Lower lobe of right lung (tissue), 2 donors: ENCODE measurements around the gene CAMLG. TPM values are rescaled to one million over a fixed set of nuclear protein-coding genes. Genes with fewer than 3 reads are reported as not detected.
"Not testable (repeated sequence)": the region's sequence is repeated elsewhere in the genome, so short reads cannot be mapped to it uniquely, and the experiment has no call there.

Experiments
- ATAC-seq, 2 donors: fragments of 200-7000 bp; cut with Tn5 transposase; one replicate each; pipeline ENCODE4 v1.9.1; 2020 to 2022; ENCODE audit warnings: mild to moderate bottlenecking in 2 of 2, moderate library complexity in 2 of 2
- DNase-seq: peaks from one replicate; pipeline ENCODE4 v3.0.0-alpha.2; 2020
- H3K27ac ChIP-seq: fragments of 200-600 bp; one replicate; pipeline ENCODE4 v1.8.0; 2022
- H3K27me3 ChIP-seq: fragments of 200-600 bp; one replicate; pipeline ENCODE4 v1.8.0; 2022; ENCODE audit warnings: low read depth
- H3K36me3 ChIP-seq: fragments of 200-600 bp; one replicate; pipeline ENCODE4 v1.8.0; 2022; ENCODE audit warnings: mild to moderate bottlenecking
- H3K4me1 ChIP-seq: fragments of 200-600 bp; one replicate; pipeline ENCODE4 v1.8.0; 2022
- H3K4me3 ChIP-seq: fragments of 200-600 bp; one replicate; pipeline ENCODE4 v1.8.0; 2022; ENCODE audit warnings: mild to moderate bottlenecking
- H3K9me3 ChIP-seq: fragments of 200-600 bp; one replicate; pipeline ENCODE4 v1.8.0; 2022
- CTCF ChIP-seq: fragments of 200-600 bp; IDR thresholded peaks from one replicate; pipeline ENCODE4 v1.8.0; 2022; ENCODE audit warnings: antibody characterized with exemption, mild to moderate bottlenecking
- intact Hi-C: fragments of 100-400 bp; cut with DNase I; formaldehyde crosslinking; loops from one replicate; pipeline ENCODE4 v1.11.0; 2022
- long read RNA-seq: library from polyadenylated mRNA; unstranded; transcript quantifications from one replicate; pipeline ENCODE4 v2.0.0, GENCODE V29; 2021
- total RNA-seq: library from RNA; stranded (reverse); fragmentation: NEBNext Ultra II Directional; extraction: Animal tissue kit (Norgen Biotek cat#: 25700); gene quantifications from one replicate; pipeline ENCODE4 v1.2.1, GENCODE V29; 2021
- donor health status: DM: no; HTN: yes; CAD: no; lungs with severe emphysema.

The CAMLG gene
- total RNA-seq = 25.6 TPM
- long read RNA-seq, transcript CAMLG-201 (4 exons, 2,221 nt) = major isoform, 38 of 48 reads
- long read RNA-seq, partial matches to known transcripts = 4 of 48 reads
- long read RNA-seq, other reads (novel, unspliced or antisense) = 2 of 48 reads

DNA sequence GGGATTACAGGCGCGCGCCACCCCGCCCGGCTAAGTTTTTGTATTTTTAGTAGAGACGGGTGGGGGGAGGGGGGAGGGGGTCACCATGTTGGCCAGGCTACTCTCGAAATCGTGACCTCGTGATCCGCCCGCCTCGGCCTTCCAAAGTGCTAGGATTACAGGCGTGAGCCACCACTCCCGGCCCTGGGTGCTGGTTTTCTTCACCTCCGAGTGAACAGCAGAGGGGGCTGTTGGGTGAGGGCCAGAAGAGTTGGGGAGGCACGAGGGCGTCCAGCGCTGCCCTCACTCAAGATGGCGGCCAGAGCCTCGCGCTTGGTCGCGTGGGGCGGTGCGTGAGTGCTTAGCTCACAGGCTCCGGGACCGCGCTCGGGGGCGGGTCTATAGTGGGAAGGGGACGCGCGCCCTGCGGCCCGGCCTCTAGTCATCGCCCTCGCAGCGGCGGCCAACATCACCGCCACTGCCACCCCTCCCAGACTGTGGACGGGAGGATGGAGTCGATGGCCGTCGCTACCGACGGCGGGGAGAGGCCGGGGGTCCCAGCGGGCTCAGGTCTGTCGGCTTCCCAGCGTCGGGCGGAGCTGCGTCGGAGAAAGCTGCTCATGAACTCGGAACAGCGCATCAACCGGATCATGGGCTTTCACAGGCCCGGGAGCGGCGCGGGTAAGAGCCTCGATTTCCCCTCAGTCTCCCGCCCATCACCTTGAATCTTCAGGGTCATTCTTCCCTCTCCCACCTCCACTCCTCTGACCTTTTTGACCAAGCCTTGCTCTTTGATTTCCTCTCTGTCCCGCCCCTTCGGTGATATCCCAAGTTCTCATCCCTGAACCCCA is at the start of gene CAMLG:
Gene CAMLG (plus strand): TSS at position 416 of the 830 bp plus-strand sequence. CDS start 73 bp downstream, at position 489.
- H3K27ac ChIP-seq = peak within 1 kb of the TSS; percentile 93
- H3K4me1 ChIP-seq = peaks cover 25% of the 10 kb centered on the region
- ATAC-seq (peak; percentile 99 to 100), DNase-seq (peak; percentile 99)
- TF ChIP-seq CTCF = peak; percentile 64
- H3K9me3 ChIP-seq = no peaks in the 10 kb centered on the region
- peaks cover 10% of the 10 kb centered on the region for H3K36me3 ChIP-seq
- peak within 1 kb of the TSS; percentile 82 for H3K4me3 ChIP-seq
- H3K27me3 ChIP-seq = no peaks in the 10 kb centered on the region
- intact Hi-C loops = no loop called here

- intact Hi-C loops, ATAC-seq, H3K27me3 ChIP-seq, DNase-seq, H3K27ac ChIP-seq, H3K4me1 ChIP-seq, H3K4me3 ChIP-seq, H3K9me3 ChIP-seq: not testable (repeated sequence)
- peaks cover 100% of the 10 kb centered on the region for H3K36me3 ChIP-seq
Observed at GRCh38 chr5:134690144-134690543, 48.2 kb upstream of the CAMLG start.

- Histone ChIP-seq H3K27ac (no peak overlapping the region), H3K36me3 (peaks cover 98% of the 10 kb centered on the region), H3K4me3 (no peak overlapping the region), H3K4me1 (no peaks in the 10 kb centered on the region), H3K27me3 (no peaks in the 10 kb centered on the region), H3K9me3 (no peaks in the 10 kb centered on the region)
- intact Hi-C loops = no loop called here
- no peak for TF ChIP-seq CTCF
- ATAC-seq (no peak), DNase-seq (no peak)
Observed at GRCh38 chr5:134692722-134693121, 45.6 kb upstream of the CAMLG start.

- Histone ChIP-seq H3K36me3 (peaks cover 96% of the 10 kb centered on the region), H3K4me3 (no peak overlapping the region), H3K9me3 (no peaks in the 10 kb centered on the region), H3K27ac (no peak overlapping the region), H3K4me1 (no peaks in the 10 kb centered on the region), H3K27me3 (no peaks in the 10 kb centered on the region)
- intact Hi-C loops = no loop called here
- ATAC-seq (no peak), DNase-seq (no peak)
- TF ChIP-seq CTCF = no peak
Observed at GRCh38 chr5:134708301-134708700, 30.0 kb upstream of the CAMLG start.

GRCh38 chr5:134714120-134714519 is 24.2 kb upstream of the CAMLG start:
- no peaks in the 10 kb centered on the region for H3K4me1 ChIP-seq
- no peak for DNase-seq
- H3K36me3 ChIP-seq = peaks cover 96% of the 10 kb centered on the region
- no peak overlapping the region for H3K27ac ChIP-seq
- TF ChIP-seq CTCF = no peak
- no peak for ATAC-seq
- H3K4me3 ChIP-seq = no peak overlapping the region
- no peaks in the 10 kb centered on the region for H3K9me3 ChIP-seq
- H3K27me3 ChIP-seq = no peaks in the 10 kb centered on the region
- intact Hi-C loops = no loop called here

DNA sequence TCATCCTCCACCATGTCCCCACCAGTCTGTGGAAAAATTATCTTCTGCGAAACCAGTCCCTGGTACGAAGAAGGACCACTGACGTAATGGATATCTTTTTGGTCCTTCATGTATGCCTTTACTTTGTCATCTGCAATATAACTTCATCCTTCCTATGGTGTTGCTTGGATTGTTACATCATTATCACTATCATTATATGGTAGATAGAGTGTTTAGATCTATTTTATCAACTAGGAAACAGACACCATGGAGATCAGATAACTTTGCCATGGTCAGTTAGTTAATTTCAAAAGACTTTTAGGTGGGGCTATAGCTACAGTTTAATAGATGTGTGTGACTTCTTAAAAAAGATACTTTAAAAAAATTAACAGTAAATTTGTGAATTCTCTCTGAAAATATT is 23.8 kb upstream of the CAMLG start:
- H3K9me3 ChIP-seq = no peaks in the 10 kb centered on the region
- intact Hi-C loops = no loop called here
- no peak overlapping the region for H3K4me3 ChIP-seq
- H3K27ac ChIP-seq = no peak overlapping the region
- DNase-seq (no peak), ATAC-seq (no peak)
- no peaks in the 10 kb centered on the region for H3K27me3 ChIP-seq
- no peak for TF ChIP-seq CTCF
- peaks cover 96% of the 10 kb centered on the region for H3K36me3 ChIP-seq
- H3K4me1 ChIP-seq = no peaks in the 10 kb centered on the region

GRCh38 chr5:134715466-134715865 is 22.9 kb upstream of the CAMLG start:
- ATAC-seq, H3K4me1 ChIP-seq, H3K27ac ChIP-seq, H3K4me3 ChIP-seq, H3K27me3 ChIP-seq, intact Hi-C loops, H3K9me3 ChIP-seq, DNase-seq: not testable (repeated sequence)
- H3K36me3 ChIP-seq = peaks cover 96% of the 10 kb centered on the region
